GM21390 (cell line): Measurements from ENCODE around the gene XPR1.

Source experiments
- ATAC-seq: cut with Tn5 transposase; IDR thresholded peaks from one replicate; pipeline ENCODE4 v1.9.1; 2021; ENCODE audit not compliant: unreplicated experiment

The XPR1 gene

DNA sequence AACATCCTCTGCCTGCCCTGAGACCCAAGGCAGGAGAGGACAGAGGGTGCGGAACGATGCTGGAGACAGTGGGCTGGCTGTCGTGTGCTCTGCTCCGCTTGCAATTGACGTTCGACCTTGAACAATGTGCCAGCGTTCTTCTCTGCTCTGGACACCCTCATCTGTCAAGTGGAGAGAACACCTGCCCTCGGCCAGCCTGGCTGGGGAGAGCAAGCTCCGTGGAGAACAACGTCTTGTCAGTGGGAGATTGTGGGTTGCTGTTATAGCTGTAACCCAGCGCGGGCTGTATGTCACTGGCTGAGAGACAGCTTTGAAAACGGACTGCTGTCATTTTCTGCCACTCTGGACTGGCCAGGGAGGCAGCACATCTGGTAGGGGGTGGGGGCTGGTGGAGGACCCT lies 295.5 kb downstream of the XPR1 start:
- no peak for ATAC-seq

DNA sequence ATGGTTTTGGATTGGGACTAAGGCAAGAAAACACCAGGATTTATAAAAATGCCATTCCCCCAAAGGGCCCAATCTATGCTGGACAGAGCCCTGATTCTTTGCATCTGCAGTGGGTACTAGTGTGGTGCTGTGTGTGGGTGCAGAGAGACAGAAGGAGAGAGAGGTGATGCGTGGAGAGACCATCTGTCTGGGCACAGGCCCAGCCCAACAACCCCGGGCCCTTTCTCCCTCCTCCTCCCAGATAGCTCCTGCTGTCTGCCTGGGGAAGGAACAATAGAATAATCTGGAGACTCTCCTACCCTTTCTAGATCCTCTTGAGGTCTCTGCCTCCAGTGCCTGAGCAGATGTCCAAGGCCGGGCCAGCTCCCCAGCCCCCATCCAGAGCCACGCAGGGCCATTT lies 296.0 kb downstream of the XPR1 start:
- ATAC-seq, result no peak

DNA sequence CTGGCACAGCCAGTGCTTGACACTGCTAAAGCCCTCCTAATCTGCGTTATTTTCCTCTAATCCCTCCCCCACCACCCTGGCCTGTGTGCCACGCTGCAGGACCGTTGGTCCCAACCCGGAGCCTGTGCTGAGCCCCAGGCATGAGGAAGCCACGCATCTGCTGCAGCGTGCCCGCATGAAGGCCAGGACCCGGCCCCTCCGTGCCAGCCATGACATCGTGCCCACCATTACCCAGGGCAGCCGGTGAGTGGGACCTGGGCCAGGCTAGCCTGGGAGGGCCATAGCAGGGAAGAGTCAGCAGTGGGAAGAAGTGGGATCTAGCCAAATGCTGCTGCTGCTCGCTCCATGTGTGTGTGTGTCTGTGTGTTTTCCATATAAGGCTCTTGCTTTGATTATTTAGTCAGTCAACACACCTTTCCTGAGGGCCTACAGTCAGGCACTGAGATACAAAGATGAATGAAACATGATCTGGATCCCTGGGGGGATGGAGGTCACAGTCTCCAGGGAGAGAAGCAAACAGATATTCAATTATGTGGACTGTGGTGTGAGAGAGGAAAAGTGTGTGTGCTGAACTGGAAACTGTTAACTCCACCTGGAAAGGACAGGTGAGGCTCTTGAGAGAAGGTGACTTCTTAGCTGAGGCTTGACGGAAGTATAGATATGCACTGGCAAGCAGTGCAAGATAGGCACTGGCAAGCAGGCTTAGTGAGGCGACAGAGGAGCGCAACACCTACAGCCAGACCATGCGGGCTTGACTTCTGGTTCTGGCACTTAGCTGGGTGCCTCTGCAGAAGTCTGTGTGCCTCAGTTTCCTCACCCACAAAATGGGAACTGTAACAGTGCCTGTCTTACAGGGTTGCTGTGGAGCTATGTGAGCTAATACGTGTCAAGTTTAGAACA lies 296.8 kb downstream of the XPR1 start:
- no peak for ATAC-seq

DNA sequence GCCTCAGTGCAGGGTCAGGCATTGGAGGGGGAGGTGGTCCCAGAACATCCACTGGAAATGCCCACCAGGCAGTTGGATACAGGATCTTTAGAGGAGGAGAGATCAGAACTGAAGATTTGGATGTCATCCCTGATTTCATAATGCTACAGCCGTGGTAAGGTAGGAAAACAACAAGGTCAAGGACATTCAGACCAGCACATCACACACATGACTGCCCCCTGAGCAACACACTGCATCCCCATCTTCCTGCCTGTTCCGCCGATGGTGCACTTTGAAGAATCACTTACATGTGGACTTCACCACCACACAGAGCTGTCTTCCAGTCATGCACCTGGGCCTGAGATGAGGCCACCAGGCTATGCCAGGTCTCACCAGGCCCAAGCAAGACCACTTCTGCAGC lies 297.6 kb downstream of the XPR1 start:
- ATAC-seq, result no peak

DNA sequence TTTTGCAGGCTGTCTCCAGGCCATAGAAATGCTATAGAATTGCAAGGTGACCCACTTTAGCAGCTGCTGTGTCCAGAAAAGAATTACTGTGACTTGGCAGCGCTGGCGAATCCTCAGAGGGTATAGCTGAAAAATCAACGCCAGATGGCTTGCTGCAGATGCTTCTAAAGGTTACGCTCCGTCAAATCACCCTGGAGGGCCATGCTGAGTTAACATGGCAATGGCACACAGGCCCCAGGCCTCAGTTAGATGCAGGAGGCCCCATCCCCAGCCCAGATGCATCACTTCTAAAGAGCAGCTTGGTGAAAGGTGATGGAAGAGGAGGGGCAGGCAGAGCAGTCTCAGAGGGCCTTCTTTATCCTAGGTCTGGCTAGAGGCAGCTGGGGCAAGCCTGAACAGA lies 298.9 kb downstream of the XPR1 start:
- no peak for ATAC-seq

DNA sequence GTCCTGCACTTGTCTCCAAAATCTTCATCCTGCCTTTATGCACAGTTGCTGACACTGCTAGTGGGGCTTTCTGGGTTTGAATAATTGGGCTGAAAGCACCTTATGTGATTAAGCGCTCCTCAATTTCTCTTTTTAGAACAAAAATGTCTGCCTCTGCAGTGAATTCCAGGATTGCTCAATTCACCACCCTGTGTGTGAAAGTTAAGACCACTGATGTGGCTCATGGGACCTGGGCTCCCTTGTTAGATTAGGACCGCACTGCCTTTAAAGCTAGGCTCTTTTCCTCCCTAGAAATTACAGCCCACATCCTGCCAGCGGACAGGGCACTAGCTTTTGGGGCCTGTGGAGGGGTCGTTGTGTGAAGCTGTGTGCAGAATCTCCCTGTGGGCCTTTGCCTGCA lies 299.7 kb downstream of the XPR1 start:
- no peak for ATAC-seq

DNA sequence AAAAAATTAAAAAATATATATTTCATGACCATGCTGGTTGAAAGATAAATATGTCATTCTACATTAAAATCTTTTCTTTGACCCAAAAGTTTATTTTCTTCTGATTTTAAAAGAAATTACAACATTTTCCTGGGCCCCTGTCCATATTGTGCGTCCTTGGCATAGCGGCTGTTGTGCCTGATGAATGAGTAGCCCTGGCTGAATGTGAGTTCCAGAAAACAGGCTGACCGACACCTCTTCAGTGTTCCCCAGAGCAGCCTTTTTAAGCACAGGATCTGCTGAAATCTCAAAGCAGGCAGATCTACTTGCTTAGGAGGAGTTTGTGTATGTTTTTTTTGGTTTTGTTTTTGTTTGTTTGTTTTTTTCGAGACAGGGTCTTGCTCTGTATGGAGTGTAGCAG lies 300.6 kb downstream of the XPR1 start:
- ATAC-seq, result no peak

DNA sequence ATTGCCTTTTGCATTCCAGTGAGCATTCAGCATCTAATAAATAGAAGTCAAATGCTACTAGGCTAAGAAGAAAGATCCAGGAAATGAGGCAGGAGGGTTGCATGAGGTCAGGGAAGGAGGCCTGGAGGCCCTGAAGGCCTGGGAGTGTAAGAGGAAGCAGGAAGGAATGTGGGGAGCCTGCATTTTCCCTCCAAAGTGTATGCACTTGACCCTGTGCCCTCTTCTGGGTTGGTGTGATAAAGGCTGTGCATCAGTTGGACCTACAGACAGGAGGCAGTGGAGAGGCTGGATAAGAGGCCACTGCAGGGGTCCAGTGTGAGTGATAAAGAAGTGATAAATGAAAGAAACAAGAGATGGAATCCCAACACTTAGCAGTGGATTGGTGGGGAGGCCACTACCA lies 301.3 kb downstream of the XPR1 start:
- ATAC-seq, result no peak

DNA sequence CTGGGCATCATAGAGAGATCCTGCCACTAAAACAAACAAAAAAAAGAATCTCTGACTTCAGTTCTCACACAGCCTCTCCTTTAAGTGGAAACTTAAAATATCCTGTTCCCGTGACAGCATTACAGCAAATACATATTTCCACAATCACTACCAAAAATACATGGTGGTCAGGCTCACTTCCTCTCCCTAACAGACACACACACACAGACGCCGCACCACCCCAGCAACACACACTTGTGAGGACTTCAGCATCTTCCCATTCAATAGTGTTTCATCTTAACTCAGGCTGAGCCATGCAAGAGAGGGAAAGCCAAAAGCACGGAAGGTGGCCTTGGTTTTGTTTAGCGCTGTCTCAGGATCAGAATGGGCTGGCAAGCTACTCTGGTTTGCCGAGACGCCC lies 302.7 kb downstream of the XPR1 start:
- ATAC-seq, result no peak

DNA sequence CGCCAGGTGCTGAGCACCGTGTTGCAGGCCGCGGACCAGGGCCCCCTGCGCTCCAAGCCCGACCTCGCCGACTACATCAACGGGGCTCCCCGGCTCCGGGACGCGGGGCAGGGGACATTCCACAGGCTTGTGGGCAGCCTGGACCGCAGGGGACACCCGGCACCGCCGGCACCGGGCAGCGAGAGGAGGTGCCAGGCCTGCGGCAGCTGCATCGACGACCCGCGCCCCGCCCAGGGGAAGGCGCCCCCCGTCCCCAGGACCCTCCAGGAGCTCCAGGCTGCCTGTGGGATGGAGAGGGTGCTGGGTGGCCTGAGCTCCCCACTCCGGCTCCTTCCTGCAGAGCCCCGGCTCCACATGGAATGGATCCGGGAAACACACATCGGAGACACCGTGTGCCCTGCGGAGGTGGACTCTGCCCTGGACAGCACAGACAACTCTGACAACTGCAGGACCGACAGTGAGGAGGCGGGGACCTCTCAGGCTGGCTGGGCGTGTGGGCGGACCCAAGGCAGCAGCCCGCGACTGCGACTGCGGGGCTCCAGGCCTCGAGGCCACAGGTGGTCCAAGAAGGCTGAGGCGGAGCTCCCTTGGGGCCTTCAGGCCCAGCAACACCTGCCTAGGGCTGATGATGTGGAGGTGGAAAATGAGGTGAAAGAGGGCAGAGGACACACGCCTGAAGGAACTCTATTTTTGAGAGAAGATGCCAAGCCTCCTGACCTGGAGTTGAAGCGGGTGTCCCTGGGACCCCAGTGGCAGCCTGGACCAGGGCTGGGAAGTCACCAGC lies 303.7 kb downstream of the XPR1 start:
- ATAC-seq, result no peak

DNA sequence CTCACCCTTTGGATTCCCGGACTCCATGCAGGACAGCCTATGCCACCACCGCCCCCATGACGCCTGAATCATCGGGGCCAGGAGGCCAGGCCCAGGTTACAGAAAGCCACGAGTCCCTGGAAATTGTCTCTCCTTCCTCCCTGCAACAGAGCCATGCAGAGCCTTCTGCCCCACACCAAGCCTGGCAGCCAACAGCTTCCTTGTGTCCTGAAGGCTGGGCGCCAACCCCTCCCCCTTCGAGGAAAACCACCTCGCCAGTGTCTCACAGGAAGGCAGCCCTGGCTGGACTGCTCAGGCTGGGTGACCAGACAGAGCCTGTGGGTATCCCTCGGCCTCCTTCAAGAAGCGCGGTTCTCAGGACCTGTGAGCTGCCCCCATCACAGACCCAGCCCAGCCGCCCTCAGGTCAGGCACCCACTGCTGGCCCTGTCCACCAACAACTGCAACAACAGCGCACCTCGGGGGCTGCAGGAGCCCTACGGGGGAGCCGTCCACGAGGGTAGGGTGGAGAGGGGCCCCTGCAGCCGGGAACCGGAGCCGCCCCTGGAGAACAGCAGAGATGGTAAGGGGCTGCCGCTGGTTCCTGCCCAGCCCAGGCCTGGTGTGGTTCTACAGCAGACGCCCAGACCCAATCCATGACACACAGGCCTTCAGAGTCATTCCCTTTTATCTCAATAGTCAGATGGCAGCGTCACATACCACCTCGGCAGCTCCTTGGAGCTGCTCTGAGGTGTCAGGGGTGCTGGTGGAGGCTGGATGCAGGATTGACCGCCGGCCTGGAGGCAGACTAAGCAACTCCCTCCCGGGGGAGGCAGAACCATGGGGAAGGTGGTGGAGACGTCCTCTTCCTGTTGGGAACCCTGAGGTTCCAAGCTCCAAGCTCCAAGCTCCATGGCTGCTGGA lies 304.5 kb downstream of the XPR1 start:
- no peak for ATAC-seq

DNA sequence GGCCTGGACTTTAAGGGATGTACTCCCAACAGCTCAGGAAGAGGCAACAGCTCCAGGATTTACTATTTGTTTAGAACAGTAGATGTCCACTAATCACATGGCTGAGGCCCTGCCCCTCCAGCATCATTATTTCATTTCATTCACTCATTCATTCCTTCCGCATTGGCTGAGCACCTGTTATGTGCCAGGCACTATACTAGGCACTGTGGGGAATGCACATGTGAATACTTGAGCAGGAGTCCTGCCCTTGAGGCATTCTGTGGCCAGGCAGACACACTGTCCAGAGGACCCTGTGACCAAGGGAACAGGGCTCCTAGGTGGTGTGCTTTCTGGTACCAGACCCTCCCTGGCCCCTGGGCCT lies 305.2 kb downstream of the XPR1 start:
- no peak for ATAC-seq

DNA sequence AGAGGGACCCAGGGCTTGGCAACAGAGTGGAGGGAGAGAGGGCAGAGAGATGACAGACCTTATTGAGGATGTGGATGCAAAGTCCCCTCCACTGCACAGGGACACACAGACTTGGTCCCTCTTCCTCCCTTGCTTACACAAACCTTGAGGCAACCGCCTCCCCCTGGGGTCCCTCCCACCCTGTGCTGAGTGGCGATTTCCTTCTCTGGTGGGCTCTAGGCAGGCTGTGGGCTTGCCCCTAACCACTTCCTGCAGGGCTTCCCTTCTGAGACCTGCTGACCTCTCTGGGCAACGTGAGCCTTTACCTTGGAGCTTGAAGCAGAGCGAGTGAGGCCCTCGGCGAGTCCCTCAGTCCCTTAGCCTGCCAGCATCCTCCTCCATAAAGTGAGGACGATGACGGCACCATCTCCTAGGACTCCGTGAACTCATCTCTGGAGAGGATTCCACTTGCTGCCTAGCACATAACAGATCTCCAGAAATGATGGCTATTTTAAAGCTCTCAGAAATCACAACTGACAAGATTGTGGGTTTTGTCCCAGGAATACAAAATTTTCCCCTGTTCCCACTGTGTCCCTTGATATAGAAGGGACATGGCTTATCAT lies 305.9 kb downstream of the XPR1 start:
- ATAC-seq, result no peak

DNA sequence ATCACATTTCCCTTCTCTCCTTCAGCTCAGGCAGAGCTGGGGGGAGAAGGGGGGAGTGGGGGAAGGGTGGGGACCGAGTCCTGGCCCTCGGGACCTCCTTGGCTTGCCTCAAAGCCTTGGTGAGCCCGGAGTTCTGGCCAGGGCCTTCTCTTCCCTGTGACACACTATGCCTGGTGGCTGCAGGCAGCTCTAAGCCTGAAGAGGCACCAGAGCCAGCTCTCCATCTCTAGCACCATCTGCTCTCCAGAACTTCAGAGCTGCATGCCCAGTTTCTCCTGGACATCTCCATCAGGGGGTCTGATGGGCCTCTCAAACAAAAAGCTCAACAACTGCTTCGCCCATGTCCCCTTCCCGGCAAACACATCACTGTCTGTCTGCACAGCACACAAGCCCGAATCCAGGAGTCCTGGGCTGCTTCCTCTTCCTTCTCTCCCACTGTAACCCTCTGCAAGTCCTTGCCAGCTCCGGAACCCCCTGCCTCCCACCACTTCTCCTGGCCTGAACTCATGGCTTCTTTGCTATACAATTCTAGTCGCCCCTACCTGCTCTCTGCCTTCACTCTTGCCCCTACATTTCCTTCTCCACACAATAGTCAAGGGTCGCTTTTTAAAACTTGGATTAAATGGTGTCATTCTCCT lies 307.4 kb downstream of the XPR1 start:
- ATAC-seq, result no peak

DNA sequence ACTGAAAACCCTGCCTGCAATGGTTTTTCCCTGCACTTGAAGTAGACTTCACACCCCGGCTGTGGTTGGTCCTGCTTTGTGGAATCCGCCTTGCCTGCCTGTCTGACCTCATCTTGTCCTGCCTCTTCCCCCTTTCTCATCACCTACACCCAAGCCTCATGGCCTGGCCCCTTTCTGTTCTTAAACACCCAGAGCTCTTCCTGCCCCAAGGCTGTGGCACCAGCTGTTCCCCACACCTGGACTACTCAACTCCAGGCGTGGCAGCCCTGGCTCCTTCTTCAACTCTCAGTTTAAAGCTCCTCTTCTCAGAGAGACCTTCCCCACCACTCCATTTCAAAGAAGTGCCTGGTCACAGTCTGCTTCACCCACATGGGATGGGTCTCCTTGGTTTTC lies 307.9 kb downstream of the XPR1 start:
- no peak for ATAC-seq
